Esophagus muscularis mucosa (tissue), 4 donors: ENCODE data around the gene DHX30.

Source experiments
- EP300 ChIP-seq: sonication (generic); formaldehyde crosslinking; IDR thresholded peaks from one replicate; pipeline ENCODE4 v1.6.1; 2017; ENCODE audit warnings: antibody characterized with exemption
- POLR2A ChIP-seq: fragments of 450-650 bp; IDR thresholded peaks from one replicate; pipeline ENCODE4 v1.6.1; 2017; ENCODE audit warnings: antibody characterized with exemption, moderate library complexity, mild to moderate bottlenecking, low read depth
- POLR2AphosphoS5 ChIP-seq, 2 donors: sonication (generic); formaldehyde crosslinking; IDR thresholded peaks; one replicate each; pipeline ENCODE4 v1.6.1; 2017; ENCODE audit warnings: antibody characterized with exemption in 2 of 2
- TF ChIP-seq, protein P1 (sequence below), 3 experiments: fragments of 200-600 bp in 2 of 3; fragments of 450-650 bp in 1 of 3; sonication (generic) in 2 of 3; IDR thresholded peaks; one replicate each; pipeline ENCODE4 v1.5.1; 2017 to 2019; ENCODE audit warnings: antibody characterized with exemption in 3 of 3, mild to moderate bottlenecking in 2 of 3, moderate library complexity in 1 of 3

DNA sequence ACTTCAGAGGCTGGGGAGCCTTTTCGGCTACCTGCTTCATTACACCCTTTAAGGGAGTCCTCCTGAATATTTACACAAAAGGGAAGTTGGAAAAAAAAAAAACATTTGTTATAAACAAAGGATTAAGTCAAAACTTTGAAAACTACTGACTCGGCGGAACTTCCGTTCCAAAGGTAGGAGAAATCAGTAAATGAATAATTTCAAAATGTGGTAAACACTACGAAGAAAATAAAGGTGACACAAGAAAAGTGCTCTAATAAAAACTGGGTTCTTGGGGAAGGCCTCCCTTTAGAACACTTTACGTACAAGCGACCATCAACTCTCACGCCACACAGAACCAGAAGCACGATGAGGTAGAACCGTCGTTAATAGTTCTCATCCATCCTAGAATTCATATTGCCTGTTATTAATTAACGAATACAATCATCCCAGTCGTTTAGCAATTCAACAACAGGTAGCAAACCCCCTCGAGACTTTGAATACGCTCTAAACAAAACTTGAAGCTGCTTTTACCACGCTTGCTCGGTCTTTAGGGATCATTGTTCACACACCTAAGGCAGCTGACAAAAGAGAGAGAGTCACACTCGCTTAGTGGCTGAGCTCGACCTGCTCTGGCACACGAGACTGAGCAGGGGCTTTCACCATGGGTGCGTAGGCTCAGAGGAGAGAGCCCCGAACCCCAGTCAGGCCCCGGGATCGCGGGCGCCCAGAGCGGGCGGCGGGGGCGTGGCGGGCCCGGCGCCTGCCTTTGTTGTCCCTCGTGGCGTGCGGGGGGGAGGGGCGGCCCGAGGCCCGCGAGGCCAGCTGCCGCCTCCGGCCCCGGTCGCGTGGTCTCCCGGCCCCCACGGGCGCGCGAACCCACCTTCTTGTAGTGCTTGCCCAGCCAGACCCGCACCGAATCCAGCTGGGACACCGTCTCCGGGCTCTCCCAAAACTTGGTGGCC lies 21.9 kb upstream of the DHX30 start:
- TF ChIP-seq, protein P1, sequence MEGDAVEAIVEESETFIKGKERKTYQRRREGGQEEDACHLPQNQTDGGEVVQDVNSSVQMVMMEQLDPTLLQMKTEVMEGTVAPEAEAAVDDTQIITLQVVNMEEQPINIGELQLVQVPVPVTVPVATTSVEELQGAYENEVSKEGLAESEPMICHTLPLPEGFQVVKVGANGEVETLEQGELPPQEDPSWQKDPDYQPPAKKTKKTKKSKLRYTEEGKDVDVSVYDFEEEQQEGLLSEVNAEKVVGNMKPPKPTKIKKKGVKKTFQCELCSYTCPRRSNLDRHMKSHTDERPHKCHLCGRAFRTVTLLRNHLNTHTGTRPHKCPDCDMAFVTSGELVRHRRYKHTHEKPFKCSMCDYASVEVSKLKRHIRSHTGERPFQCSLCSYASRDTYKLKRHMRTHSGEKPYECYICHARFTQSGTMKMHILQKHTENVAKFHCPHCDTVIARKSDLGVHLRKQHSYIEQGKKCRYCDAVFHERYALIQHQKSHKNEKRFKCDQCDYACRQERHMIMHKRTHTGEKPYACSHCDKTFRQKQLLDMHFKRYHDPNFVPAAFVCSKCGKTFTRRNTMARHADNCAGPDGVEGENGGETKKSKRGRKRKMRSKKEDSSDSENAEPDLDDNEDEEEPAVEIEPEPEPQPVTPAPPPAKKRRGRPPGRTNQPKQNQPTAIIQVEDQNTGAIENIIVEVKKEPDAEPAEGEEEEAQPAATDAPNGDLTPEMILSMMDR (IDR thresholded peaks at IDR 0.05): no peak
- TF ChIP-seq POLR2A (no peak), POLR2AphosphoS5 (IDR thresholded peaks at IDR 0.05) (peak in 1 of 2 donors; percentile 38), EP300 (no peak)
